CD14-positive monocyte (primary cell): ENCODE measurements around the gene FAM221B. TPM values are rescaled to one million over a fixed set of nuclear protein-coding genes. Genes with fewer than 3 reads are reported as not detected.

ENCODE experiments used
- DNase-seq, 3 donors: peaks; one replicate each; pipeline ENCODE4 v3.0.0-alpha.2; 2011 to 2022
- H2AFZ ChIP-seq: 2 replicates; pipeline ENCODE4 v1.6.0; 2012; ENCODE audit warnings: mild to moderate bottlenecking, low read depth, low read length, inconsistent platforms; ENCODE audit not compliant: insufficient read depth, poor library complexity, severe bottlenecking
- H3K27ac ChIP-seq, 2 donors: 1 replicate in 1 of 2; 2 replicates in 1 of 2; pipeline ENCODE4 v1.5.1; 2012 to 2013; ENCODE audit warnings: low read length in 2 of 2, control low read depth in 1 of 2, inconsistent platforms in 1 of 2, low read depth in 1 of 2, mild to moderate bottlenecking in 1 of 2
- H3K27me3 ChIP-seq, 2 donors: one replicate each; pipeline versions ENCODE4 v1.6.0 to v1.6.1; 2011 to 2013; ENCODE audit warnings: low read length in 2 of 2; ENCODE audit not compliant: control insufficient read depth in 2 of 2, insufficient read depth in 2 of 2
- H3K36me3 ChIP-seq, 2 donors: replicated peaks in 1 of 2; 1 replicate in 1 of 2; 2 replicates in 1 of 2; pipeline versions ENCODE4 v1.5.1 to v1.6.1; 2012 to 2013; ENCODE audit warnings: low read length in 2 of 2, control low read depth in 1 of 2, inconsistent platforms in 1 of 2, mild to moderate bottlenecking in 1 of 2; ENCODE audit not compliant: insufficient read depth in 2 of 2, control insufficient read depth in 1 of 2
- H3K4me1 ChIP-seq, 2 donors: 1 replicate in 1 of 2; 2 replicates in 1 of 2; pipeline versions ENCODE4 v1.5.1 to v1.6.1; 2012 to 2013; ENCODE audit warnings: low read length in 2 of 2, control low read depth in 1 of 2, inconsistent platforms in 1 of 2, mild to moderate bottlenecking in 1 of 2, moderate library complexity in 1 of 2; ENCODE audit not compliant: insufficient read depth in 2 of 2, control insufficient read depth in 1 of 2
- H3K4me2 ChIP-seq: replicated peaks from 2 replicates; pipeline ENCODE3; 2012; ENCODE audit warnings: low read length, moderate library complexity, mild to moderate bottlenecking; ENCODE audit not compliant: poor library complexity, severe bottlenecking; ENCODE audit errors: extremely low read depth
- H3K4me3 ChIP-seq, 3 experiments: fragments of 200-600 bp in 1 of 3; sonication (generic) in 1 of 3; replicated peaks in 1 of 3; 1 replicate in 2 of 3; 2 replicates in 1 of 3; pipeline ENCODE4 v1.5.1; 2011 to 2013; ENCODE audit warnings: low read length in 3 of 3, mild to moderate bottlenecking in 3 of 3, control low read depth in 2 of 3, low read depth in 2 of 3, inconsistent platforms in 1 of 3, moderate library complexity in 1 of 3
- H3K79me2 ChIP-seq: 2 replicates; pipeline ENCODE4 v1.6.0; 2012; ENCODE audit warnings: mild to moderate bottlenecking, control low read depth, inconsistent platforms, low read length, moderate library complexity; ENCODE audit not compliant: insufficient read depth
- H3K9ac ChIP-seq: 2 replicates; pipeline ENCODE4 v1.6.0; 2017; ENCODE audit warnings: low read length, mild to moderate bottlenecking; ENCODE audit not compliant: insufficient read depth, poor library complexity, severe bottlenecking
- H3K9me3 ChIP-seq, 2 donors: replicated peaks in 1 of 2; 1 replicate in 1 of 2; 2 replicates in 1 of 2; pipeline versions ENCODE4 v1.5.1 to v1.6.1; 2012 to 2013; ENCODE audit warnings: low read length in 2 of 2, control low read depth in 1 of 2; ENCODE audit not compliant: control insufficient read depth in 1 of 2, insufficient read depth in 1 of 2
- H4K20me1 ChIP-seq: 2 replicates; pipeline ENCODE4 v1.6.0; 2012; ENCODE audit warnings: mild to moderate bottlenecking, low read length, control low read depth, moderate library complexity; ENCODE audit not compliant: insufficient read depth
- H3K27ac Mint-ChIP-seq, 7 donors: one replicate each; pipeline ENCODE4 v1.8.0; 2020; ENCODE audit warnings: mild to moderate bottlenecking in 7 of 7, mixed read lengths in 7 of 7, moderate library complexity in 6 of 7, inconsistent platforms in 2 of 7
- H3K27me3 Mint-ChIP-seq, 3 donors: one replicate each; pipeline ENCODE4 v1.8.0; 2021 to 2022; ENCODE audit warnings: low read depth in 3 of 3, mild to moderate bottlenecking in 3 of 3, mixed read lengths in 3 of 3, moderate library complexity in 3 of 3, inconsistent platforms in 1 of 3
- H3K36me3 Mint-ChIP-seq, 2 donors: one replicate each; pipeline ENCODE4 v1.8.0; 2020; ENCODE audit warnings: mixed read lengths in 2 of 2, inconsistent platforms in 1 of 2, mild to moderate bottlenecking in 1 of 2
- H3K4me1 Mint-ChIP-seq: one replicate; pipeline ENCODE4 v1.8.0; 2020; ENCODE audit warnings: mild to moderate bottlenecking, mixed read lengths
- H3K4me3 Mint-ChIP-seq, 2 donors: one replicate each; pipeline ENCODE4 v1.8.0; 2020; ENCODE audit warnings: mild to moderate bottlenecking in 2 of 2, mixed read lengths in 2 of 2, moderate library complexity in 1 of 2
- H3K9me3 Mint-ChIP-seq, 7 donors: one replicate each; pipeline ENCODE4 v1.8.0; 2020 to 2022; ENCODE audit warnings: mixed read lengths in 7 of 7, mild to moderate bottlenecking in 6 of 7, moderate library complexity in 6 of 7, inconsistent platforms in 2 of 7
- WGBS: methylation state at CpG from one replicate; pipeline ENCODE4 v1.1.5; 2013; ENCODE audit warnings: missing lambda C conversion rate; ENCODE audit not compliant: insufficient coverage; 5-methylcytosine and 5-hydroxymethylcytosine counted together
- intact Hi-C, 2 donors: fragments of 100-400 bp; cut with micrococcal nuclease; formaldehyde crosslinking; loops; one replicate each; pipeline versions ENCODE4 v1.15.0 to v1.15.1; 2023
- polyA plus RNA-seq, 3 donors: library from polyadenylated mRNA; depleted of rRNA in 1 of 3; unstranded in 2 of 3; stranded (reverse) in 1 of 3; fragments of 300-500 nt in 2 of 3; fragments of >200 nt in 1 of 3; fragmentation: Illumina TruSeq in 2 of 3; gene quantifications; 1 replicate in 2 of 3; 2 replicates in 1 of 3; pipeline ENCODE4 v1.2.3, GENCODE V29; 2012 to 2021
- TF ChIP-seq, protein P1 (sequence below): fragments of 200-600 bp; IDR thresholded peaks from one replicate; pipeline ENCODE4 v1.8.0; 2022; ENCODE audit warnings: antibody characterized with exemption, mild to moderate bottlenecking

The FAM221B gene
- polyA plus RNA-seq, 3 donors, result 0.05 to 0.63 TPM; not detected in 1

DNA sequence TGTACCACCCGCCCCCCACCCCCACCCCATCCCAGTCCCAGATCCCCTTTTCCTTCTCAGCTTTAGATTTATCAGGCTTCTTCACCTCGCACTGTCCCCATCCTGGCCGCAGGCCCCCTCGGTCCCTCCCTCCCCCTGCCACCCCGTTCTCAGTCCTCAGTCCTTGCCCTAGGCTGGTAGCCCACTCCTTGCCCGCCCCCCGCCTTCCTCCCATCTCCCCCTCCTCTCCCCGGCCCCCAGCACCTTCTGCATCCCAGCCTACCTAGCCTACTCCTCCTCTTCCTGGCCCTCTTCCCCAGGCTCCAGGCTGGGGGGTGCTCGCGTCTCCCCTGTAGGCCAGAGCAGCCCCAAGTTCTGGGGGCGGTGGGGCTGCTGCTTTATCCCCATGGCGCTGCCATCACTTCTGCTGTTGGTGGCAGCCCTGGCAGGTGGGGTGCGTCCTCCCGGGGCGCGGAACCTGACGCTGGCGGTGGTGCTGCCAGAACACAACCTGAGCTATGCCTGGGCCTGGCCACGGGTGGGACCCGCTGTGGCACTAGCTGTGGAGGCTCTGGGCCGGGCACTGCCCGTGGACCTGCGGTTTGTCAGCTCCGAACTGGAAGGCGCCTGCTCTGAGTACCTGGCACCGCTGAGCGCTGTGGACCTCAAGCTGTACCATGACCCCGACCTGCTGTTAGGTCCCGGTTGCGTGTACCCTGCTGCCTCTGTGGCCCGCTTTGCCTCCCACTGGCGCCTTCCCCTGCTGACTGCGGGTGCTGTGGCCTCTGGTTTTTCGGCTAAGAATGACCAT is 36.3 kb downstream of the FAM221B start:
- TF ChIP-seq, protein P1, sequence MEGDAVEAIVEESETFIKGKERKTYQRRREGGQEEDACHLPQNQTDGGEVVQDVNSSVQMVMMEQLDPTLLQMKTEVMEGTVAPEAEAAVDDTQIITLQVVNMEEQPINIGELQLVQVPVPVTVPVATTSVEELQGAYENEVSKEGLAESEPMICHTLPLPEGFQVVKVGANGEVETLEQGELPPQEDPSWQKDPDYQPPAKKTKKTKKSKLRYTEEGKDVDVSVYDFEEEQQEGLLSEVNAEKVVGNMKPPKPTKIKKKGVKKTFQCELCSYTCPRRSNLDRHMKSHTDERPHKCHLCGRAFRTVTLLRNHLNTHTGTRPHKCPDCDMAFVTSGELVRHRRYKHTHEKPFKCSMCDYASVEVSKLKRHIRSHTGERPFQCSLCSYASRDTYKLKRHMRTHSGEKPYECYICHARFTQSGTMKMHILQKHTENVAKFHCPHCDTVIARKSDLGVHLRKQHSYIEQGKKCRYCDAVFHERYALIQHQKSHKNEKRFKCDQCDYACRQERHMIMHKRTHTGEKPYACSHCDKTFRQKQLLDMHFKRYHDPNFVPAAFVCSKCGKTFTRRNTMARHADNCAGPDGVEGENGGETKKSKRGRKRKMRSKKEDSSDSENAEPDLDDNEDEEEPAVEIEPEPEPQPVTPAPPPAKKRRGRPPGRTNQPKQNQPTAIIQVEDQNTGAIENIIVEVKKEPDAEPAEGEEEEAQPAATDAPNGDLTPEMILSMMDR, result no peak
- H3K27me3 Mint-ChIP-seq, result peaks cover 15 to 23% (median 15%) of the 10 kb centered on the region in 3 donors
- no peak overlapping the region for H3K9ac ChIP-seq
- peak overlapping the region; percentile 46 for H2AFZ ChIP-seq
- H3K9me3 Mint-ChIP-seq, result peaks cover 0 to 4% (median 0%) of the 10 kb centered on the region in 7 donors
- H3K27ac Mint-ChIP-seq, result no peak overlapping the region
- H3K4me3 ChIP-seq, result no peak overlapping the region
- H3K79me2 ChIP-seq, result no peaks in the 10 kb centered on the region
- no peaks in the 10 kb centered on the region for H3K36me3 ChIP-seq
- H4K20me1 ChIP-seq, result no peaks in the 10 kb centered on the region
- no peaks in the 10 kb centered on the region for H3K4me1 ChIP-seq
- intact Hi-C loops, result loop anchor here in 1 of 2 donors (5.0 kb wide), 1 partner anchor 90 kb away; no protein-coding TSS in a partner anchor
- H3K4me2 ChIP-seq, result peak overlapping the region; percentile 35
- H3K4me1 Mint-ChIP-seq, result peaks cover 11% of the 10 kb centered on the region
- H3K36me3 Mint-ChIP-seq, result peaks cover 0 to 1% of the 10 kb centered on the region in 2 donors
- 96% methylated on average over 26 of the region's 34 CpGs for WGBS
- no peak for DNase-seq
- peaks cover 0 to 13% of the 10 kb centered on the region in 2 donors for H3K27me3 ChIP-seq
- H3K4me3 Mint-ChIP-seq, result peak overlapping the region in 1 of 2 donors; percentile 33
- H3K9me3 ChIP-seq, result no peaks in the 10 kb centered on the region
- no peak overlapping the region for H3K27ac ChIP-seq

DNA sequence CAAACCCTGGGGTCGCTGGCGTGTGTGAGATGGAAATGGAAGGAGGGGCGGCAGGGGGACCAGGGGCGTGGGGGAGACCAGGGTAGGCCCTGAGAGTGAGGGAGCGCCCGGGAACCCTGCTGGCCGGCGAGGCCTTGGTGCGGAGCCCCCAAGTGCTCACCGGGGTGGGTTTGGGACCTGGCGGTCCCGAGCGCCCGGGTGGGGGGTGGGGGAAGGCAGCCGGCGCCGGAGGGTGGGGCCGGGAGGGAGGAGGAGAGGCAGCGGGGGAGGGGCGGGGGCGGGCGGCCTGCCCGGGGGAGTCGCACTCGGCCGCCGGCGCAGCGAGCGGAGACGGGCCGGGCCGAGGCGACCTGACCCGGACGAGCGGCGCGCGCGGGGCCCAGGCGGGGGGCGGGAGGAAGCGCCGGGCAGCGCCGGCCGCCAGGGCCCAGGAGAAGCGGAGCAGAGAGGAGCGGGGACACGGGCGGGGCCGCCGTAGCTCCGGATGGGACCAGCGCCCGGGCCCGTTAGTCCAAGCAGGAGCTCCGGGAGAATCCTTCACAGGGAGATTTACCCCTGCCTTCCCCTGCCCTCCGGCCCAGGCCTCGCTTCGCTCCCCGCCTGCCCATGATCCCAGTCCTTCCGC is 37.1 kb downstream of the FAM221B start, which contains the start of gene NPR2:
NPR2 (plus strand) TSS at position 295 of the 625 bp plus-strand sequence. CDS start 818 bp downstream, outside the sequence.
- H3K27ac Mint-ChIP-seq, result no peak within 1 kb of the TSS
- intact Hi-C loops, result loop anchor here in 1 of 2 donors (5.0 kb wide), 1 partner anchor 91 kb away; no protein-coding TSS in a partner anchor
- Histone ChIP-seq H3K36me3 (no peaks in the 10 kb centered on the region), H3K9ac (no peak within 1 kb of the TSS), H3K27ac (no peak within 1 kb of the TSS), H3K79me2 (no peaks in the 10 kb centered on the region), H3K4me3 (no peak within 1 kb of the TSS), H3K4me1 (no peaks in the 10 kb centered on the region), H3K4me2 (peak within 1 kb of the TSS; percentile 35), H4K20me1 (no peaks in the 10 kb centered on the region), H3K9me3 (no peaks in the 10 kb centered on the region), H2AFZ (peak within 1 kb of the TSS; percentile 46), H3K27me3 (peaks cover 0 to 13% of the 10 kb centered on the region in 2 donors)
- peaks cover 15 to 23% (median 15%) of the 10 kb centered on the region in 3 donors for H3K27me3 Mint-ChIP-seq
- peaks cover 0 to 1% of the 10 kb centered on the region in 2 donors for H3K36me3 Mint-ChIP-seq
- WGBS, result 28% methylated on average over 42 of the region's 64 CpGs
- peaks cover 11% of the 10 kb centered on the region for H3K4me1 Mint-ChIP-seq
- H3K9me3 Mint-ChIP-seq, result peaks cover 0 to 4% (median 0%) of the 10 kb centered on the region in 7 donors
- TF ChIP-seq, protein P1, result no peak
- DNase-seq, result no peak
- peak within 1 kb of the TSS; percentile 34 to 74 for H3K4me3 Mint-ChIP-seq
